GM12872 (cell line): ENCODE results near the gene ATOH8.

ENCODE experiments used
- TF ChIP-seq, protein P1 (sequence below): IDR thresholded peaks from 3 replicates; pipeline ENCODE4 v1.5.1; 2011; ENCODE audit warnings: low read depth, mild to moderate bottlenecking, low read length, moderate library complexity; ENCODE audit not compliant: insufficient read depth

ATOH8 gene

DNA sequence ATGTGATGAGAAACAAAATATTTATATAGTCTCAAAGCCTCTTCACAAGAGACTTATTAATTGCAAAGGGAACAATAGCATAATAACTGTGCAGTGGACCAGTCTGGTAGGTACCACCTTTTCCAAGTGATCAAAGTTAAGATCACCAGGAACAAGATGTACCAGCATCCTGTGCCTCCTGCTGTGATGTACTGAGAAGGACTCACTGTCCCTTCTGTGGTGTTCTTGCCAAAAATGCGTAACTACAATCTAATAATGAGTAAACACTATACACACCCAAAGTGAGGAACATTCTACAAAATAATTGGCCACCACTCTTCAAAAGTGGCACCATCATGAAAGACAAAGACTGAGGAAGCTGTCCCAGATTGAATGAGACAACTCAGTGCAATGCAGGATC, 45.1 kb upstream of the ATOH8 start:
- TF ChIP-seq, protein P1, sequence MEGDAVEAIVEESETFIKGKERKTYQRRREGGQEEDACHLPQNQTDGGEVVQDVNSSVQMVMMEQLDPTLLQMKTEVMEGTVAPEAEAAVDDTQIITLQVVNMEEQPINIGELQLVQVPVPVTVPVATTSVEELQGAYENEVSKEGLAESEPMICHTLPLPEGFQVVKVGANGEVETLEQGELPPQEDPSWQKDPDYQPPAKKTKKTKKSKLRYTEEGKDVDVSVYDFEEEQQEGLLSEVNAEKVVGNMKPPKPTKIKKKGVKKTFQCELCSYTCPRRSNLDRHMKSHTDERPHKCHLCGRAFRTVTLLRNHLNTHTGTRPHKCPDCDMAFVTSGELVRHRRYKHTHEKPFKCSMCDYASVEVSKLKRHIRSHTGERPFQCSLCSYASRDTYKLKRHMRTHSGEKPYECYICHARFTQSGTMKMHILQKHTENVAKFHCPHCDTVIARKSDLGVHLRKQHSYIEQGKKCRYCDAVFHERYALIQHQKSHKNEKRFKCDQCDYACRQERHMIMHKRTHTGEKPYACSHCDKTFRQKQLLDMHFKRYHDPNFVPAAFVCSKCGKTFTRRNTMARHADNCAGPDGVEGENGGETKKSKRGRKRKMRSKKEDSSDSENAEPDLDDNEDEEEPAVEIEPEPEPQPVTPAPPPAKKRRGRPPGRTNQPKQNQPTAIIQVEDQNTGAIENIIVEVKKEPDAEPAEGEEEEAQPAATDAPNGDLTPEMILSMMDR = no peak

DNA sequence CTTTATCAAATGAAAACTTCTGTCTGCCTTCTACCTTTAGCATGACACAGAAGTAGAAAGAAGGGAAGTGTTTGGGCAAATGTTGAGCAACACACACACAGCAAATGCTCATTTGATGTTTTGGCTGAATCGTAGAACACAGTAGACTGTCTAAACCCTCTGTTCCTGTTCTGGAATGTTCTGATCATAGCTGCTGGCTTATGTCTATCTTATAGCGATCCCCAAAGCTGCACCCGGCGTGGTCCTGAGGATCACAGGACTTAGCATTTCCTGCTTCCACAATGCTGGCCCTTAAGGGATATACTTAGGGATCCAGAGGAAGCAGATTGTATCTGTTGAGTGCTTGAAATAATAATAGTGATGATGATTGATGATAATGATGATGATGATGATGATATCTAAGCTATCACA, 44.4 kb upstream of the ATOH8 start:
- TF ChIP-seq, protein P1 = no peak

DNA sequence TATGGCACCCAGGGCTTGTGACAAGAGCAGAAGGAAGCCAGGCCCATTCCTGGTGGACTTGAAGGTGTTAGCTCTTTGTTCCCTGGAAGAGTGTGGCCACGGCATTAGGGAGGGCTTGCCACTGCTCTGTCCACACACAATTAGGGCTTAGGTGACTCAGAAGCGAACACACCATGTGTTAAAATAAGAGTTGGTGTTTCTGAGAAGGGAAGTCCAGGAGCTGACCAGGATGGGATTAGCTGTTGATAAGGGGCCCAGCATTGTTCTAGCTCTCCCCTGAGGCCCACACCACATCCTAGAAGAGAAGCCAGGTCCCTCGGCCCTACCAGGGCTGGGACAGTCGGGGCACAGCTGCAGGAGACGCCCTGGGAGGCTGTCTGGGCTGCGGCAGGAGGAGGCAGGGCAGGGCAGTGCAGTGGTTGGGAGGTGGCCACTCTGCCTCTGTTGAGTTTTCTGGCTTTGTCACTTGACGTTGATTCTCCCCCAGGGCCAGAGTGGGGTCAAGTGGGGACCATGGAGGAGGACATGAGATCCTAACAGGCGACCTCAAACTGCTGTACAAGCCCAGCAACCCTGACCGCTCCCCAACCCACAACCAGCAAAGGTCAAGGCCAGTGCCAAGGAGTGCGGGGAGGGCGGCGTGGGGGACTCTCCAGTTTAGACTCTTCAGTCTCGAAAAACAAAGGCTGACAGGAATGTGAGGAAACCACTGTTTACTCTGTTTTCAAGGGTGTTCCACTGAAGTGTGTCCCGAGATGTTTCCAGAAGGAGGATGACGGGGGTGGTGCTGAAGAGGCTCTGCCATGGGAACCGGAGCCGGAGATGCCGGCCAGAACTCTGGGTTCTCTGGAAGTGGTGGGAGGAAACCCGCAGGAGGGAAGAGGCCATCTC, 42.9 kb upstream of the ATOH8 start:
- TF ChIP-seq, protein P1 = no peak

DNA sequence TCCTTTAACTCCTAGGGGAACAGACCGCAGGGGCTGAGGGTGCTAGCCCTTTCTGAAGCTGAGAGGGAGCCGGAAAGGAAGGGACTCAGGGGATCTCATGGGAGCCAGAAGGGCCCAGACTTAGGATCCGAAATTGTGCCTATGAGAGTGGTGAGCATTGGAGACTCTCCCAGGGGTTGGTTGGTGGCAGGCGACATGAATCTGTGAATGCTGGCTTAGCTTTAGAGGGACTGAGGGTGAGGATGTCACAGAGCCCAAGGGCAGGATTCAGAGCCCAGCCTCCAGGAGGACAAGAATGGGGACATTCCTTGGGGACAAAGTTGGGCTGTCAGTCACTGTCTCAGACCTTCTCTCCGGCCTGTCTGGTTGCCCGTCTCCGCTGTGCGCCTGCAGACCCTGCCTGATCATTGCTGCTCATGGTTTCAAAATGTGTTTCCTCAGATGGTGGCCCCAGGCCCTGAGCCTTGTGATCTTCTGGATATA, 42.2 kb upstream of the ATOH8 start:
- TF ChIP-seq, protein P1 = no peak

DNA sequence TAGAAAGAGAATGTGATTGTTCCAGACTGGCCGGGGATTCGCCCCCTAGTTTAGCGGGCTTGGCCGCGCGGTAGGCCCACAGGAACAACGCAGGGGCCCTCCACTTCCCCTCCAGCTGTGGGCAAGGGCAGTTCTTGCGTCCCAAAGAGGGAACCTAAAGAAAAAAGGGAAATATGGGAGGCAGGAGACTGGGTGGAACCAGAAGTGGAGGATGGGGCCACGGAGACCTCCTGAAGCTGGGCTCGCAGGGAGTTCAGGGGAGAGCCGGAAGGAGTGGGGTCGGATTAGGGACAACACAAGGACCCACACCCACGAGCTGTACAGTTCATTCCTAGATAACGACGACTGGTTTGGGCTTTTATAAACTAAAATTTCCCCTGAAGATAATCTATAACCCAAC, 41.5 kb upstream of the ATOH8 start:
- TF ChIP-seq, protein P1 = no peak

DNA sequence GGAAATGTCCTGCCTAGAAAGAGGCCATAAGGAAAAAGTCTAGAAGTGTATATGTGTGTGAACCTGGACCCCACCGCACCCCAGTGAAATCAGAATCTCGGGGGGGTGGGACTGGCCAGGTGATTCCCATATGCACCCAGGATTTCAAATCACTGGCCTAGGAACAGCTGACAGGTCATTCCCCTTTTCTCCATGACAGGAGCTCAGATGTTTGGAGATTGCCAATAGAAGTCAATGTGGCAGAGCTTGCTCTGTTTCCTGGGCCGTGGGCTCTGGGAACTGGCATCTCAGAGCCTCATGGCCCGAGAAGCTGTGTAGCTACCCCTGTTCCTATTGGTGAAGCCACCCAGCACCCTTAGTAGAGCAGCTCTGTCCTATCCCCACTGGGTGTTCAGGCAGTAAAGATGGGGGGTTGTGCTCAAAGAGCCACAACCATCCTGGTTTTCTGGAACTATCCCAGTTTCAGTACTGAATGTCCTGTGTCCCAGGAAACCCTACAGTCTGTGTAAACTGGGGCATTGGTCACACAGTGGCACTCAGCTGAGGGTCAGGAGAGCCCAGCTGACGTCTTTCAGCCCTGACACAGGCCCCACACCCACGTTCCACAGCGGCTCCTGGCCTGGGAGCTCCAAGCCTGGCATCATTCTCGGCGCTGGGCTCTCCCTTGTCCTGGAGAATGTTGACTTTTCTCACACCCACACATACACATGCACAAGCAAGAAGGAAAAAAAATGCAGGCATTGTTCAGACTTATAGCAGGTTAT, 40.8 kb upstream of the ATOH8 start:
- TF ChIP-seq, protein P1 = no peak

DNA sequence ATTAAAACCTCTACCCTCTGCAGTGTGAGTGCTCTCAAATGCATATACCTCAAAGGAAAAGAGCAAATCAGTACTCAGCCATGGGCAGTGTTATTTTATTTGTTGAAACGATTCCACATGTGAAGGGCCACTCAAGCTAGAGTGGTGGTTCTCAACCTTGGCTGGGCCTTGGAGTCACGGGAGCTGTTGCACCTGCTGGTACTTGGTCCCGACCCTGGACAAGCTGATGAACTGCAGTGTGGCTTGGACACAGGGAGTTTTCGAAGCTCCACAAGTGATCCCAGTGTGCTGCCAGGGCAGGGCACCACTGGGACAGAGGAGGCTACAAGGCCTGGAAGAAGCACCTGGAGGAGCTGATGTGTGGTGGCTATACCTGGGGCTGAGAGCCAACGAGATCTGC, 40.0 kb upstream of the ATOH8 start:
- TF ChIP-seq, protein P1 = no peak
